HL-60 (cell line): ENCODE data around the gene SOBP.

Experiments
- GABPA ChIP-seq: IDR thresholded peaks from 2 replicates; pipeline ENCODE4 v1.6.1; 2012; ENCODE audit warnings: low read depth
- TF ChIP-seq, protein P1 (sequence below): IDR thresholded peaks from one replicate; pipeline ENCODE4 v1.5.1; 2011; ENCODE audit warnings: low read length, control low read depth, inconsistent platforms; ENCODE audit not compliant: insufficient read depth
- TF ChIP-seq, protein P2 (sequence below): IDR thresholded peaks from 2 replicates; pipeline ENCODE4 v1.6.1; 2012; ENCODE audit warnings: low read depth; ENCODE audit not compliant: insufficient replicate concordance

DNA sequence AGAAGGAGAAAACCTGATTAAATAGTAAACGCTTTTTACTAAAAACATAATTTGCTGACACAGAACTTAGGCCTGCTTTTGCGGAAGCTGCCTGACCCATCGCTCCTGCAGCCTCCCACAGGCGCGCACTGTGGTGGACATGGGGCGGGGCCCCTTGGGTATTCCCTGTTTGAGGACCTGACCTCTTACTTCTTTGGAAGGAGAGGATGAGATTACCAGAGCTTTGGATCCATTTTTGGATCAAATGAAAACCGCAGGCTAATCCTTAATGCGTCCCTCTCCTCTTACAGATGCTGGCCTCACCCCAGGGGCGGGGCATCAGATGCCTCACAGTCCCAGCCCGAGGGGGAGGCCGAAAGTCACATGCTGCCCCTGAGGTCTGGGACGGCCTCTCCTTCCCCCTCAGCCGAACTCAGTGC, 183.2 kb downstream of the SOBP start:
- TF ChIP-seq, protein P1, sequence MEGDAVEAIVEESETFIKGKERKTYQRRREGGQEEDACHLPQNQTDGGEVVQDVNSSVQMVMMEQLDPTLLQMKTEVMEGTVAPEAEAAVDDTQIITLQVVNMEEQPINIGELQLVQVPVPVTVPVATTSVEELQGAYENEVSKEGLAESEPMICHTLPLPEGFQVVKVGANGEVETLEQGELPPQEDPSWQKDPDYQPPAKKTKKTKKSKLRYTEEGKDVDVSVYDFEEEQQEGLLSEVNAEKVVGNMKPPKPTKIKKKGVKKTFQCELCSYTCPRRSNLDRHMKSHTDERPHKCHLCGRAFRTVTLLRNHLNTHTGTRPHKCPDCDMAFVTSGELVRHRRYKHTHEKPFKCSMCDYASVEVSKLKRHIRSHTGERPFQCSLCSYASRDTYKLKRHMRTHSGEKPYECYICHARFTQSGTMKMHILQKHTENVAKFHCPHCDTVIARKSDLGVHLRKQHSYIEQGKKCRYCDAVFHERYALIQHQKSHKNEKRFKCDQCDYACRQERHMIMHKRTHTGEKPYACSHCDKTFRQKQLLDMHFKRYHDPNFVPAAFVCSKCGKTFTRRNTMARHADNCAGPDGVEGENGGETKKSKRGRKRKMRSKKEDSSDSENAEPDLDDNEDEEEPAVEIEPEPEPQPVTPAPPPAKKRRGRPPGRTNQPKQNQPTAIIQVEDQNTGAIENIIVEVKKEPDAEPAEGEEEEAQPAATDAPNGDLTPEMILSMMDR = no peak
- TF ChIP-seq, protein P2, sequence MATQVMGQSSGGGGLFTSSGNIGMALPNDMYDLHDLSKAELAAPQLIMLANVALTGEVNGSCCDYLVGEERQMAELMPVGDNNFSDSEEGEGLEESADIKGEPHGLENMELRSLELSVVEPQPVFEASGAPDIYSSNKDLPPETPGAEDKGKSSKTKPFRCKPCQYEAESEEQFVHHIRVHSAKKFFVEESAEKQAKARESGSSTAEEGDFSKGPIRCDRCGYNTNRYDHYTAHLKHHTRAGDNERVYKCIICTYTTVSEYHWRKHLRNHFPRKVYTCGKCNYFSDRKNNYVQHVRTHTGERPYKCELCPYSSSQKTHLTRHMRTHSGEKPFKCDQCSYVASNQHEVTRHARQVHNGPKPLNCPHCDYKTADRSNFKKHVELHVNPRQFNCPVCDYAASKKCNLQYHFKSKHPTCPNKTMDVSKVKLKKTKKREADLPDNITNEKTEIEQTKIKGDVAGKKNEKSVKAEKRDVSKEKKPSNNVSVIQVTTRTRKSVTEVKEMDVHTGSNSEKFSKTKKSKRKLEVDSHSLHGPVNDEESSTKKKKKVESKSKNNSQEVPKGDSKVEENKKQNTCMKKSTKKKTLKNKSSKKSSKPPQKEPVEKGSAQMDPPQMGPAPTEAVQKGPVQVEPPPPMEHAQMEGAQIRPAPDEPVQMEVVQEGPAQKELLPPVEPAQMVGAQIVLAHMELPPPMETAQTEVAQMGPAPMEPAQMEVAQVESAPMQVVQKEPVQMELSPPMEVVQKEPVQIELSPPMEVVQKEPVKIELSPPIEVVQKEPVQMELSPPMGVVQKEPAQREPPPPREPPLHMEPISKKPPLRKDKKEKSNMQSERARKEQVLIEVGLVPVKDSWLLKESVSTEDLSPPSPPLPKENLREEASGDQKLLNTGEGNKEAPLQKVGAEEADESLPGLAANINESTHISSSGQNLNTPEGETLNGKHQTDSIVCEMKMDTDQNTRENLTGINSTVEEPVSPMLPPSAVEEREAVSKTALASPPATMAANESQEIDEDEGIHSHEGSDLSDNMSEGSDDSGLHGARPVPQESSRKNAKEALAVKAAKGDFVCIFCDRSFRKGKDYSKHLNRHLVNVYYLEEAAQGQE = no peak
- TF ChIP-seq GABPA = no peak
